GM12874 (cell line): Measurements from ENCODE around the gene ZMYND12.

Experiments
- CTCF ChIP-seq: IDR thresholded peaks from 2 replicates; pipeline ENCODE4 v1.5.1; 2011; ENCODE audit warnings: low read depth, mild to moderate bottlenecking, control low read depth, low read length, moderate library complexity; ENCODE audit not compliant: insufficient read depth

ZMYND12 gene

DNA sequence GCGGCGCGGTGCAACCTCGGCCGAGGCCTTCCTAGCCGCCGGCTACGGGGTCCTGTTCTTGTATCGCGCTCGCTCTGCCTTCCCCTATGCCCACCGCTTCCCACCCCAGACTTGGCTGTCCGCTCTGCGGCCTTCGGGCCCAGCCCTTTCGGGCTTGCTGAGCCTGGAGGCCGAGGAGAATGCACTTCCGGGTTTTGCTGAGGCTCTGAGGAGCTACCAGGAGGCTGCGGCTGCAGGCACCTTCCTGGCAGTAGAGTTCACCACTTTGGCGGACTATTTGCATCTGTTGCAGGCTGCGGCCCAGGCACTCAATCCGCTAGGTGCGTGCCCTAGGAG is 900 bp upstream of the ZMYND12 start:
- TF ChIP-seq CTCF = no peak

GRCh38 chr1:42454403-42454802 is 1.4 kb downstream of the ZMYND12 start:
- TF ChIP-seq CTCF = no peak

DNA sequence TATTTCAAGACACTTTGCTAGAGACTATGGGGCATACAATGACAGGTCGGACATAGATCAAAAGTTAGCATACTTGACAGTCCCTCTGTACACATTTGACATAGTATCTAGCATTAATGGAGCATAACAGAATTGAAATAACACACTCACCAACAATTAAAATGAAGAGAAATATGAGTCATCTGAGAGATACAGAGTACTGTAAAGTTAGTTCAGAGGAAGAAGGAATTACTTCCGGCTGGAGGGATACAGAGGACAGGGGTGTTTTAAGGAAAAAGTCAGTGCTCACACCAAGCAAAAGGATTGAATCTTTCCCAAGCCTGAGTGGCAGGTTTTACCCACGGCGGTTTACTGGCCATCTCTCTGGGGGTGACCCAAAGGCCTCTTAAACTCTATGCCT is 2.4 kb downstream of the ZMYND12 start:
- TF ChIP-seq CTCF = no peak

GRCh38 chr1:42450061-42450460 is 5.8 kb downstream of the ZMYND12 start:
- no peak for TF ChIP-seq CTCF

- TF ChIP-seq CTCF = no peak
These were observed 6.6 kb downstream of the ZMYND12 start for GRCh38 chr1:42449256-42449655.

- TF ChIP-seq CTCF = no peak
These were observed 13.2 kb downstream of the ZMYND12 start for GRCh38 chr1:42442662-42443061.

GRCh38 chr1:42439940-42440339 is 15.9 kb downstream of the ZMYND12 start:
- no peak for TF ChIP-seq CTCF

GRCh38 chr1:42434340-42434739 is 21.5 kb downstream of the ZMYND12 start:
- no peak for TF ChIP-seq CTCF
